ENCODE data around the gene RALB.

DNA sequence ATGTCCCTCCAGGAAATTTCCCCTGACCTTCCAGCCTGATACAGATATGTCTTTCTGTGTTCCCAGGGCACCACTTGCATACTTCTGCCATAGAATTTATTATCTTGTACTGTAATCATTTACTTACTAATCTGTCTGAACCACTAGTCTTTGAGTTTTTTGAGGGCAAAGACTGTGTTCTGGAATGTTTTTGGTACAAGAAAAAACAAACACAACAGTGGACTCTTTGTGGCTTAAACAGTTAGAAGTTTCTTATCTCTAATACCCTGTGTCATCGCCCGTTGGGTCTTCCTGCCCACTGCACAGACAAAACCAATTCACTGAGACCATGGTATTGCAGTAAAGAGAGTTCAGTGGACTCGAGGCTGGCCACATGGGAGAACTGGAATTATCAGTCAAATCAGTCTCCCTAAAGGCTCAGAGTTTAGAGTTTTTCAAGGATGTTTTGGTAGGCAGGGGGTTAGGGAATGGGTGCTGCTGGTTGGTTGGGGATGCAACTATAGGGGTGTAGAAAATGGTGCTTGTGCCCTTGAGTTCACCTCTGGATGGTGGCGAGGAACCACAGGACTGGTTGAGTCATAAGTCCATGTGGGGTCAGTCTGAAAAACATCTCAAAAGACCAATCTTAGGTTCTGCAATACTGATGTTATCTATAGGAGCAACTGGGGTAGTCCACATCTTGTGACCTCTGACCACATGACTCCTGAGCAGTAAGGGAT is 20.3 kb downstream of the RALB start:
- TF ChIP-seq, protein P1, sequence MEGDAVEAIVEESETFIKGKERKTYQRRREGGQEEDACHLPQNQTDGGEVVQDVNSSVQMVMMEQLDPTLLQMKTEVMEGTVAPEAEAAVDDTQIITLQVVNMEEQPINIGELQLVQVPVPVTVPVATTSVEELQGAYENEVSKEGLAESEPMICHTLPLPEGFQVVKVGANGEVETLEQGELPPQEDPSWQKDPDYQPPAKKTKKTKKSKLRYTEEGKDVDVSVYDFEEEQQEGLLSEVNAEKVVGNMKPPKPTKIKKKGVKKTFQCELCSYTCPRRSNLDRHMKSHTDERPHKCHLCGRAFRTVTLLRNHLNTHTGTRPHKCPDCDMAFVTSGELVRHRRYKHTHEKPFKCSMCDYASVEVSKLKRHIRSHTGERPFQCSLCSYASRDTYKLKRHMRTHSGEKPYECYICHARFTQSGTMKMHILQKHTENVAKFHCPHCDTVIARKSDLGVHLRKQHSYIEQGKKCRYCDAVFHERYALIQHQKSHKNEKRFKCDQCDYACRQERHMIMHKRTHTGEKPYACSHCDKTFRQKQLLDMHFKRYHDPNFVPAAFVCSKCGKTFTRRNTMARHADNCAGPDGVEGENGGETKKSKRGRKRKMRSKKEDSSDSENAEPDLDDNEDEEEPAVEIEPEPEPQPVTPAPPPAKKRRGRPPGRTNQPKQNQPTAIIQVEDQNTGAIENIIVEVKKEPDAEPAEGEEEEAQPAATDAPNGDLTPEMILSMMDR (IDR thresholded peaks at IDR 0.05; ENCODE audit: low read length) = no peak
- no peak for TF ChIP-seq EZH2phosphoT487 (IDR thresholded peaks at IDR 0.05; ENCODE audit: low read length)
